ENCODE measurements around the gene MT3.

DNA sequence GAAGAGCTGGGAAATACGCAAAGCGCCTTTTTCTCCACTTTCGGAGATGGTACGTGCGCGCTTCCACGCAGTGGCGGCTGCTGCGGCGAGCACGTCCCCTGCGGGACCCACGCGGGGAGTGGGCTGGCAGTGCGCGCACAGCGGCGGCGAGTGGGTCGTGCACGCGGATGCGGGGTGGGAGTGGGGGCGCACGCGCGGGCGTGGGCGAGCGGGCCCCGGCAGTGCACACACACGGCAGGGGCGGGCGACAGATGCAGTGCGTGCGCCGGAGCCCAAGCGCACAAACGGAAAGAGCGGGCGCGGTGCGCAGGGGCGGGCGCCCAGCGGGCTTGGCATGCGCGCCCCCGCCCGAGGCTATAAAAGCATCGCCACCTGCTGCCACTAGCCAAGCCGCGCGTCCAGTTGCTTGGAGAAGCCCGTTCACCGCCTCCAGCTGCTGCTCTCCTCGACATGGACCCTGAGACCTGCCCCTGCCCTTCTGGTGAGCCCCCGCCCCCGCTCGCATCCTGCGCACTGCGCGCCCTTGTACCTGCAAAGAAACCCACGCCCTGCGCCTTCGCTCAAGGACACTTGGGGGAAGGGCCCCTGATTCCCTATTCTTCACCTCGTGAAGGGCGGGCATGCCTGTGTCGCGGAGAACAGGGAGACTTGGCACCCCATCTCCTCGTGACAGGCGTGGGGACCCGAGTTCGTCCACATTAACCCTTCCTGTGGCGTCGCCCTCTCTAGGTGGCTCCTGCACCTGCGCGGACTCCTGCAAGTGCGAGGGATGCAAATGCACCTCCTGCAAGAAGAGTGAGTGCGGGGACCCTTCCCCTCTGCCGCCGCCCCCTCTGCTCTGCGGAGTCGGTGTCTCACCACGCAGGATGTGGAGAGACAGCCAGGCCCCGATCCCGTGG, at the start of gene MT3:
- no peak for TF ChIP-seq PHF20 (CRISPR knock-in tag; IDR thresholded peaks at IDR 0.05)
- TF ChIP-seq, protein P1, sequence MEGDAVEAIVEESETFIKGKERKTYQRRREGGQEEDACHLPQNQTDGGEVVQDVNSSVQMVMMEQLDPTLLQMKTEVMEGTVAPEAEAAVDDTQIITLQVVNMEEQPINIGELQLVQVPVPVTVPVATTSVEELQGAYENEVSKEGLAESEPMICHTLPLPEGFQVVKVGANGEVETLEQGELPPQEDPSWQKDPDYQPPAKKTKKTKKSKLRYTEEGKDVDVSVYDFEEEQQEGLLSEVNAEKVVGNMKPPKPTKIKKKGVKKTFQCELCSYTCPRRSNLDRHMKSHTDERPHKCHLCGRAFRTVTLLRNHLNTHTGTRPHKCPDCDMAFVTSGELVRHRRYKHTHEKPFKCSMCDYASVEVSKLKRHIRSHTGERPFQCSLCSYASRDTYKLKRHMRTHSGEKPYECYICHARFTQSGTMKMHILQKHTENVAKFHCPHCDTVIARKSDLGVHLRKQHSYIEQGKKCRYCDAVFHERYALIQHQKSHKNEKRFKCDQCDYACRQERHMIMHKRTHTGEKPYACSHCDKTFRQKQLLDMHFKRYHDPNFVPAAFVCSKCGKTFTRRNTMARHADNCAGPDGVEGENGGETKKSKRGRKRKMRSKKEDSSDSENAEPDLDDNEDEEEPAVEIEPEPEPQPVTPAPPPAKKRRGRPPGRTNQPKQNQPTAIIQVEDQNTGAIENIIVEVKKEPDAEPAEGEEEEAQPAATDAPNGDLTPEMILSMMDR (CRISPR knock-in tag; IDR thresholded peaks at IDR 0.05) = no peak
- no peak for TF ChIP-seq KDM4B (CRISPR knock-in tag; IDR thresholded peaks at IDR 0.05)
- TF ChIP-seq, protein P2, sequence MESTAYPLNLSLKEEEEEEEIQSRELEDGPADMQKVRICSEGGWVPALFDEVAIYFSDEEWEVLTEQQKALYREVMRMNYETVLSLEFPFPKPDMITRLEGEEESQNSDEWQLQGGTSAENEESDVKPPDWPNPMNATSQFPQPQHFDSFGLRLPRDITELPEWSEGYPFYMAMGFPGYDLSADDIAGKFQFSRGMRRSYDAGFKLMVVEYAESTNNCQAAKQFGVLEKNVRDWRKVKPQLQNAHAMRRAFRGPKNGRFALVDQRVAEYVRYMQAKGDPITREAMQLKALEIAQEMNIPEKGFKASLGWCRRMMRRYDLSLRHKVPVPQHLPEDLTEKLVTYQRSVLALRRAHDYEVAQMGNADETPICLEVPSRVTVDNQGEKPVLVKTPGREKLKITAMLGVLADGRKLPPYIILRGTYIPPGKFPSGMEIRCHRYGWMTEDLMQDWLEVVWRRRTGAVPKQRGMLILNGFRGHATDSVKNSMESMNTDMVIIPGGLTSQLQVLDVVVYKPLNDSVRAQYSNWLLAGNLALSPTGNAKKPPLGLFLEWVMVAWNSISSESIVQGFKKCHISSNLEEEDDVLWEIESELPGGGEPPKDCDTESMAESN (CRISPR knock-in tag; conservative IDR thresholded peaks at IDR 0.05) = no peak
- no peak for TF ChIP-seq RAD21 (CRISPR knock-in tag; IDR thresholded peaks at IDR 0.05)
- TF ChIP-seq, protein P3, sequence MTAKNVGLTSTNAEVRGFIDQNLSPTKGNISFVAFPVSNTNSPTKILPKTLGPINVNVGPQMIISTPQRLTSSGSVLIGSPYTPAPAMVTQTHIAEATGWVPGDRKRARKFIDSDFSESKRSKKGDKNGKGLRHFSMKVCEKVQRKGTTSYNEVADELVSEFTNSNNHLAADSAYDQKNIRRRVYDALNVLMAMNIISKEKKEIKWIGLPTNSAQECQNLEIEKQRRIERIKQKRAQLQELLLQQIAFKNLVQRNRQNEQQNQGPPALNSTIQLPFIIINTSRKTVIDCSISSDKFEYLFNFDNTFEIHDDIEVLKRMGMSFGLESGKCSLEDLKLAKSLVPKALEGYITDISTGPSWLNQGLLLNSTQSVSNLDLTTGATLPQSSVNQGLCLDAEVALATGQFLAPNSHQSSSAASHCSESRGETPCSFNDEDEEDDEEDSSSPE (CRISPR knock-in tag; IDR thresholded peaks at IDR 0.05) = no peak
- TF ChIP-seq STAT5B (CRISPR knock-in tag; IDR thresholded peaks at IDR 0.05) = no peak
- no peak for TF ChIP-seq SRSF1 (optimal IDR thresholded peaks at IDR 0.05; ENCODE audit: low read depth, low read length)
- TF ChIP-seq, protein P4, sequence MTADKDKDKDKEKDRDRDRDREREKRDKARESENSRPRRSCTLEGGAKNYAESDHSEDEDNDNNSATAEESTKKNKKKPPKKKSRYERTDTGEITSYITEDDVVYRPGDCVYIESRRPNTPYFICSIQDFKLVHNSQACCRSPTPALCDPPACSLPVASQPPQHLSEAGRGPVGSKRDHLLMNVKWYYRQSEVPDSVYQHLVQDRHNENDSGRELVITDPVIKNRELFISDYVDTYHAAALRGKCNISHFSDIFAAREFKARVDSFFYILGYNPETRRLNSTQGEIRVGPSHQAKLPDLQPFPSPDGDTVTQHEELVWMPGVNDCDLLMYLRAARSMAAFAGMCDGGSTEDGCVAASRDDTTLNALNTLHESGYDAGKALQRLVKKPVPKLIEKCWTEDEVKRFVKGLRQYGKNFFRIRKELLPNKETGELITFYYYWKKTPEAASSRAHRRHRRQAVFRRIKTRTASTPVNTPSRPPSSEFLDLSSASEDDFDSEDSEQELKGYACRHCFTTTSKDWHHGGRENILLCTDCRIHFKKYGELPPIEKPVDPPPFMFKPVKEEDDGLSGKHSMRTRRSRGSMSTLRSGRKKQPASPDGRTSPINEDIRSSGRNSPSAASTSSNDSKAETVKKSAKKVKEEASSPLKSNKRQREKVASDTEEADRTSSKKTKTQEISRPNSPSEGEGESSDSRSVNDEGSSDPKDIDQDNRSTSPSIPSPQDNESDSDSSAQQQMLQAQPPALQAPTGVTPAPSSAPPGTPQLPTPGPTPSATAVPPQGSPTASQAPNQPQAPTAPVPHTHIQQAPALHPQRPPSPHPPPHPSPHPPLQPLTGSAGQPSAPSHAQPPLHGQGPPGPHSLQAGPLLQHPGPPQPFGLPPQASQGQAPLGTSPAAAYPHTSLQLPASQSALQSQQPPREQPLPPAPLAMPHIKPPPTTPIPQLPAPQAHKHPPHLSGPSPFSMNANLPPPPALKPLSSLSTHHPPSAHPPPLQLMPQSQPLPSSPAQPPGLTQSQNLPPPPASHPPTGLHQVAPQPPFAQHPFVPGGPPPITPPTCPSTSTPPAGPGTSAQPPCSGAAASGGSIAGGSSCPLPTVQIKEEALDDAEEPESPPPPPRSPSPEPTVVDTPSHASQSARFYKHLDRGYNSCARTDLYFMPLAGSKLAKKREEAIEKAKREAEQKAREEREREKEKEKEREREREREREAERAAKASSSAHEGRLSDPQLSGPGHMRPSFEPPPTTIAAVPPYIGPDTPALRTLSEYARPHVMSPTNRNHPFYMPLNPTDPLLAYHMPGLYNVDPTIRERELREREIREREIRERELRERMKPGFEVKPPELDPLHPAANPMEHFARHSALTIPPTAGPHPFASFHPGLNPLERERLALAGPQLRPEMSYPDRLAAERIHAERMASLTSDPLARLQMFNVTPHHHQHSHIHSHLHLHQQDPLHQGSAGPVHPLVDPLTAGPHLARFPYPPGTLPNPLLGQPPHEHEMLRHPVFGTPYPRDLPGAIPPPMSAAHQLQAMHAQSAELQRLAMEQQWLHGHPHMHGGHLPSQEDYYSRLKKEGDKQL (CRISPR knock-in tag; IDR thresholded peaks at IDR 0.05; ENCODE audit: low read depth) = no peak

Measured in HepG2 (cell line).